GM13976 (cell line): ENCODE results near the gene LRP5.

Experiments used
- DNase-seq: peaks from one replicate; pipeline ENCODE4 v3.0.0; 2012; ENCODE audit warnings: low spot score
- CTCF ChIP-seq: IDR thresholded peaks from 2 replicates; pipeline ENCODE4 v1.5.1; 2012; ENCODE audit warnings: borderline replicate concordance, mild to moderate bottlenecking; ENCODE audit not compliant: insufficient read depth; ENCODE audit errors: extremely low read depth, missing control alignments, control extremely low read depth
- in situ Hi-C: fragments of 300-500 bp; cut with MboI; formaldehyde crosslinking; loops from one replicate; pipeline ENCODE4 v1.12.0; 2022; ENCODE audit warnings: low sequenced_read_pairs, mixed read lengths, inconsistent platforms; ENCODE audit not compliant: unreplicated experiment

The LRP5 gene

GRCh38 chr11:68329536-68329935 lies 17.1 kb downstream of the LRP5 start:
- TF ChIP-seq CTCF, result no peak
- no peak for DNase-seq
- in situ Hi-C loops, result no loop called here

- DNase-seq, result no peak
- no peak for TF ChIP-seq CTCF
- in situ Hi-C loops, result no loop called here
These were observed 17.7 kb downstream of the LRP5 start for GRCh38 chr11:68329978-68330699.

- in situ Hi-C loops, result no loop called here
- DNase-seq, result no peak
These were observed 18.4 kb downstream of the LRP5 start for GRCh38 chr11:68330700-68331337.

GRCh38 chr11:68331338-68331947 lies 19.1 kb downstream of the LRP5 start:
- in situ Hi-C loops, result no loop called here
- no peak for TF ChIP-seq CTCF
- no peak for DNase-seq

More at GRCh38 chr11:68330700-68331337, 18.4 kb downstream of the LRP5 start:
- TF ChIP-seq CTCF, result no peak

GRCh38 chr11:68332186-68332585 lies 19.8 kb downstream of the LRP5 start:
- no peak for DNase-seq
- in situ Hi-C loops, result no loop called here
- TF ChIP-seq CTCF, result no peak

GRCh38 chr11:68333173-68333572 lies 20.8 kb downstream of the LRP5 start:
- no peak for DNase-seq
- TF ChIP-seq CTCF, result no peak
- in situ Hi-C loops, result no loop called here
